Chondrocyte (in vitro differentiated cells): Measurements from ENCODE around the gene CASP8. TPM values are rescaled to one million over a fixed set of nuclear protein-coding genes. Genes with fewer than 3 reads are reported as not detected.

Experiments used
- DNase-seq: peaks from one replicate; pipeline ENCODE4 v3.0.0; 2021; ENCODE audit warnings: mixed read lengths, low spot score
- H3K27ac Mint-ChIP-seq: one replicate; pipeline ENCODE4 v1.8.0; 2021; ENCODE audit warnings: mild to moderate bottlenecking, moderate library complexity, mixed read lengths; ENCODE audit not compliant: unreplicated experiment
- H3K27me3 Mint-ChIP-seq: 2 replicates; pipeline ENCODE4 v1.8.0; 2021; ENCODE audit warnings: low read depth, mixed read lengths
- H3K36me3 Mint-ChIP-seq: 2 replicates; pipeline ENCODE4 v1.8.0; 2021; ENCODE audit warnings: low read depth, mixed read lengths
- H3K4me1 Mint-ChIP-seq: 2 replicates; pipeline ENCODE4 v1.8.0; 2021; ENCODE audit warnings: low read depth, mild to moderate bottlenecking, mixed read lengths
- H3K4me3 Mint-ChIP-seq: one replicate; pipeline ENCODE4 v1.8.0; 2021; ENCODE audit warnings: mild to moderate bottlenecking, moderate library complexity, mixed read lengths; ENCODE audit not compliant: unreplicated experiment
- H3K9me3 Mint-ChIP-seq: 2 replicates; pipeline ENCODE4 v1.8.0; 2021; ENCODE audit warnings: low read depth, mixed read lengths
- CTCF ChIP-seq: fragments of 200-600 bp; sonication (generic); IDR thresholded peaks from 2 replicates; pipeline ENCODE4 v1.5.0; 2021; ENCODE audit warnings: antibody characterized with exemption, mild to moderate bottlenecking, moderate library complexity
- total RNA-seq: library from RNA; stranded (reverse); gene quantifications from 3 replicates; pipeline ENCODE4 v1.2.1, GENCODE V29; 2021

The CASP8 gene
- total RNA-seq, 1 donor from 2014 or later = 4.0 TPM

GRCh38 chr2:201261906-201262305 is 1.6 kb downstream of the CASP8 start:
- Mint-ChIP-seq H3K36me3 (no peaks in the 10 kb centered on the region), H3K27ac (no peak overlapping the region), H3K4me1 (peaks cover 33% of the 10 kb centered on the region), H3K27me3 (no peaks in the 10 kb centered on the region), H3K4me3 (no peak overlapping the region), H3K9me3 (no peaks in the 10 kb centered on the region)
- no peak for DNase-seq
- TF ChIP-seq CTCF = no peak

DNA sequence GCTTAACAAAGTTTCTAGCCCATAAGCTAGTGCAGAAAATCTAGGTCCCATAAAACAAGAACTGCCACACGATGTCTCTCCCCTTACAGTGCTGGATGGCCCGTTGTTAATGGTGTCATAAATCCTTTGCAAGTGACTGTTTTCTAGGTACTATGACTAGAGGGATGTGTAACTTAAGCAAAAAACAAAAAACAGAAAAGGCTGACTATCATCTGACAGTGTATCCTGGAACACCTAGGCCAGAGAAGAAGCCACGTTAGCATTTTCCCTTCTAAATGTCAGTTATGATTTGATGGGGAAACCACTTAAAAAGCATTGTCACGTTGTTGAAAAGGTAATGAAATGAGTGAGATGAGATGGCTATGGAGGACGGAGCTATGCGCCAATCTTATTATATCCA is 2.4 kb downstream of the CASP8 start:
- Mint-ChIP-seq H3K27me3 (no peaks in the 10 kb centered on the region), H3K4me3 (no peak overlapping the region), H3K9me3 (no peaks in the 10 kb centered on the region), H3K27ac (no peak overlapping the region), H3K36me3 (no peaks in the 10 kb centered on the region), H3K4me1 (peaks cover 28% of the 10 kb centered on the region)
- TF ChIP-seq CTCF = no peak
- no peak for DNase-seq

DNA sequence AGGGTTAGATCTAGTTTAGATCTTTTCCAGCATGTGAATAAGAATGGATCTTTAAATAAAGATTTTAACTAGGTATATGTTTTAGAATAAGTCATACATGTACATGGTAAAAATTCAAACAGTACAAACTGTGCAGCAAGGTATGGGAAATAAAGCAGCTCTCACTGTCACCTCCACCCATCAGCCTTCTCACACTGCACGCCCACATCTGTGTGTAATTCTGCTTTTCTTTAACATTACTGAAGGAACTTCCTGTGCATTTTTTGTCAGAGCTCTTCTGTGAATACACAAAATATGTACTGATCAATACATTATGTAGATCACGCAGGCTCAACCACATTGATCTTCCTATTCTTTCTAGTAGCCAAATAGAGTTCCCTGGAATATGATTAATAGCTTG is 3.4 kb downstream of the CASP8 start:
- no peaks in the 10 kb centered on the region for H3K27me3 Mint-ChIP-seq
- no peak for TF ChIP-seq CTCF

DNA sequence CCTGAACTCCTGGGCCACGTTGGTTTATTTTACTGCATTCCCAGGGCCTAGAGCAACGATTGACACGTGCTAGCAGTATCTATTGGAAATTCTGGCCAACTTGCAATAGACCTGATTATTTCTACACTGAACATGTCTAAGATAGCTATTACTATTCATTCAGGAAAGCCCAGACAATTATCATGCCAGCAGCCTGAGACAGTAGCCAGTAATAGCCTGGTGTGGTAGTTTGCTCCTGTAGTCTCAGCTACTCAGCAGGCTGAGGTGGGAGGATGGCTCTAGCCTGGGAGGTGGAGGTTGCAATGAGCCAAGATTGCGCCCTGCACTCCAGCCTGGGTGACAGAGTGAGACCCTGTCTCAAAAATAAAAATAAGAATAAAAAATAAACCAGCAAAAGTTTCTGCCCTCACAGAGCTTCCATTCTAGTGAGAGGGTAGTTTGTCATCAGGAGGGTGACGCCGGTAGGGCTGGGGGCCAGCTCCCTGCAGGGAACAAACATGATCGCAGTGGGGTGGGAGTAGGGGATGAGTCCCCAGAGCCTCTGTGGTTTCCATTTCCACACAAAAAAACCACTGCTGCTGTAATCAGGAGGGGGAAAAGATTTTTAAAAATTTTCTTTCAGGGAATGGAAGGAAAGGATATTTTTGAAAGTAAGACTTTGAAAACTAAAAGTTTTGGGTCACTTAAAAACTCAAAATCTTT is 4.3 kb downstream of the CASP8 start:
- H3K27me3 Mint-ChIP-seq = no peaks in the 10 kb centered on the region
- TF ChIP-seq CTCF = no peak
- H3K36me3 Mint-ChIP-seq = no peaks in the 10 kb centered on the region
- no peak overlapping the region for H3K4me3 Mint-ChIP-seq
- no peaks in the 10 kb centered on the region for H3K9me3 Mint-ChIP-seq
- peaks cover 11% of the 10 kb centered on the region for H3K4me1 Mint-ChIP-seq
- no peak overlapping the region for H3K27ac Mint-ChIP-seq
- no peak for DNase-seq

More for the DNA sequence above, 3.4 kb downstream of the CASP8 start:
- no peak overlapping the region for H3K27ac Mint-ChIP-seq
- H3K36me3 Mint-ChIP-seq = no peaks in the 10 kb centered on the region
- no peak for DNase-seq
- H3K4me1 Mint-ChIP-seq = peaks cover 17% of the 10 kb centered on the region
- no peak overlapping the region for H3K4me3 Mint-ChIP-seq
- no peaks in the 10 kb centered on the region for H3K9me3 Mint-ChIP-seq

- no peak for TF ChIP-seq CTCF
- no peak overlapping the region for H3K27ac Mint-ChIP-seq
- H3K4me3 Mint-ChIP-seq = no peak overlapping the region
- H3K36me3 Mint-ChIP-seq = no peaks in the 10 kb centered on the region
- DNase-seq = no peak
- H3K4me1 Mint-ChIP-seq = peaks cover 8% of the 10 kb centered on the region
- H3K27me3 Mint-ChIP-seq = no peaks in the 10 kb centered on the region
- no peaks in the 10 kb centered on the region for H3K9me3 Mint-ChIP-seq
Measured at GRCh38 chr2:201266629-201267028, 6.3 kb downstream of the CASP8 start.
